Measurements from ENCODE around the gene COL7A1. TPM values are rescaled to one million over a fixed set of nuclear protein-coding genes. Genes with fewer than 3 reads are reported as not detected.

COL7A1 gene
- total RNA-seq, 1 donor from 2014 or later = 28.7 TPM

DNA sequence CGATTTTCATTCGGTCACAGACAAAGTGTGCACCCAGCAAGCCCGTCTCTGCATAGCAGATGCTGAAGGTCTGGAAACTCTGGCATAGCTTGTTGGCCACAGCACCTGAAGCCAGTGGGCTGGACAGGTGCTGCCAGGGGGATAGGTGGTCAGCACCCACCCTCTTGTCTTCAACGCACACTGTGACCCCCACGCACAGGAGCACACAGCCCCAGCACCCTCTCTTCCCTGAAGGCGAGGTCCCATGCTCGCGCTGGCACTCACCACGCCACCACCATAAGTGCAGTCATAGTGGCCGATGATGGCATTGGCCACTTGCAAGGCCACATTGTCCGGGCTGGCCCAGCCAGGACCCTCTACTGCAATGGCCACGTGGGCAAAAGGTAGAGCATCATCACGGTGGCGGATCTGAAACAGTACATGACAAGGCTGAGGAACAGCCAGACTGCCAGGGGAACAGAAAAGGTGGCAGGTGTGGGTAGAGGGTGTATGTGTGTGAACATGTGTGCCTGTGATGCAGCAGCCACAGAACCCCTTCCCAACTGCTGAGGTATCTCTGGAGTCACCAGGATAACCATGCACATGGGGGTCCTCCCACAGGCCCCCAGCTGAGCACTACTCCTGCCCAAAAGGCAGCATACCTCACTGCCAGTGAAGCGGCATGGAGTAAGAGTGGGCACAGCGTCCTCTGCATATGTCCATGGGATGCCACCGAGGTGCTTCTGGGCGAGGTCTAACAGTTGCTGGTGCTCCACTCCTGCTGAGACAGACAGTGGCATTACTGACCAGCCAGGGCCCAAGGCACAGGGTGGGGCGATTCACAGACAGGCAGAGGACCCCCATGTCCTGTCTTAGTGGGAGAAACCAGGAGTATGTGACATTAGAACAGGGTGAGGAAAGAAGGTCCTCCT lies 5.8 kb upstream of the COL7A1 start:
- Histone ChIP-seq H4K20me1 (ENCODE audit: insufficient read depth, low read length) (peaks cover 31% of the 10 kb centered on the region), H3K27ac (ENCODE audit: low read depth, low read length) (no peak overlapping the region), H3K27me3 (ENCODE audit: insufficient read depth, low read length) (no peaks in the 10 kb centered on the region), H3K4me3 (ENCODE audit: insufficient read depth, low read depth, low read length) (no peak overlapping the region), H3K9me3 (ENCODE audit: insufficient read depth, low read depth, low read length) (no peaks in the 10 kb centered on the region), H3K4me2 (ENCODE audit: low read length) (no peak overlapping the region), H3K9ac (ENCODE audit: low read length) (no peak overlapping the region), H2AFZ (ENCODE audit: low read depth, low read length) (no peak overlapping the region), H3K79me2 (ENCODE audit: insufficient read depth, low read length) (peaks cover 25% of the 10 kb centered on the region), H3K36me3 (ENCODE audit: insufficient read depth, low read length) (peaks cover 56% of the 10 kb centered on the region), H3K4me1 (ENCODE audit: insufficient read depth, low read length) (peaks cover 41% of the 10 kb centered on the region)
- DNase-seq (ENCODE audit: low read depth) = no peak
- Mint-ChIP-seq H3K27ac (ENCODE audit: unreplicated experiment) (no peak overlapping the region), H3K4me3 (ENCODE audit: unreplicated experiment) (no peak overlapping the region), H3K4me1 (ENCODE audit: low read depth, unreplicated experiment) (peaks cover 40% of the 10 kb centered on the region), H3K36me3 (ENCODE audit: low read depth, unreplicated experiment) (peaks cover 22% of the 10 kb centered on the region), H3K27me3 (ENCODE audit: low read depth, unreplicated experiment) (no peaks in the 10 kb centered on the region), H3K9me3 (ENCODE audit: unreplicated experiment) (no peaks in the 10 kb centered on the region)
- TF ChIP-seq EZH2 (IDR thresholded peaks at IDR 0.05; ENCODE audit: insufficient read depth, low read length) = no peak
- TF ChIP-seq, protein P1, sequence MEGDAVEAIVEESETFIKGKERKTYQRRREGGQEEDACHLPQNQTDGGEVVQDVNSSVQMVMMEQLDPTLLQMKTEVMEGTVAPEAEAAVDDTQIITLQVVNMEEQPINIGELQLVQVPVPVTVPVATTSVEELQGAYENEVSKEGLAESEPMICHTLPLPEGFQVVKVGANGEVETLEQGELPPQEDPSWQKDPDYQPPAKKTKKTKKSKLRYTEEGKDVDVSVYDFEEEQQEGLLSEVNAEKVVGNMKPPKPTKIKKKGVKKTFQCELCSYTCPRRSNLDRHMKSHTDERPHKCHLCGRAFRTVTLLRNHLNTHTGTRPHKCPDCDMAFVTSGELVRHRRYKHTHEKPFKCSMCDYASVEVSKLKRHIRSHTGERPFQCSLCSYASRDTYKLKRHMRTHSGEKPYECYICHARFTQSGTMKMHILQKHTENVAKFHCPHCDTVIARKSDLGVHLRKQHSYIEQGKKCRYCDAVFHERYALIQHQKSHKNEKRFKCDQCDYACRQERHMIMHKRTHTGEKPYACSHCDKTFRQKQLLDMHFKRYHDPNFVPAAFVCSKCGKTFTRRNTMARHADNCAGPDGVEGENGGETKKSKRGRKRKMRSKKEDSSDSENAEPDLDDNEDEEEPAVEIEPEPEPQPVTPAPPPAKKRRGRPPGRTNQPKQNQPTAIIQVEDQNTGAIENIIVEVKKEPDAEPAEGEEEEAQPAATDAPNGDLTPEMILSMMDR (IDR thresholded peaks at IDR 0.05; ENCODE audit: insufficient read depth, low read depth, low read length) = no peak
- FAIRE-seq = no peak

DNA sequence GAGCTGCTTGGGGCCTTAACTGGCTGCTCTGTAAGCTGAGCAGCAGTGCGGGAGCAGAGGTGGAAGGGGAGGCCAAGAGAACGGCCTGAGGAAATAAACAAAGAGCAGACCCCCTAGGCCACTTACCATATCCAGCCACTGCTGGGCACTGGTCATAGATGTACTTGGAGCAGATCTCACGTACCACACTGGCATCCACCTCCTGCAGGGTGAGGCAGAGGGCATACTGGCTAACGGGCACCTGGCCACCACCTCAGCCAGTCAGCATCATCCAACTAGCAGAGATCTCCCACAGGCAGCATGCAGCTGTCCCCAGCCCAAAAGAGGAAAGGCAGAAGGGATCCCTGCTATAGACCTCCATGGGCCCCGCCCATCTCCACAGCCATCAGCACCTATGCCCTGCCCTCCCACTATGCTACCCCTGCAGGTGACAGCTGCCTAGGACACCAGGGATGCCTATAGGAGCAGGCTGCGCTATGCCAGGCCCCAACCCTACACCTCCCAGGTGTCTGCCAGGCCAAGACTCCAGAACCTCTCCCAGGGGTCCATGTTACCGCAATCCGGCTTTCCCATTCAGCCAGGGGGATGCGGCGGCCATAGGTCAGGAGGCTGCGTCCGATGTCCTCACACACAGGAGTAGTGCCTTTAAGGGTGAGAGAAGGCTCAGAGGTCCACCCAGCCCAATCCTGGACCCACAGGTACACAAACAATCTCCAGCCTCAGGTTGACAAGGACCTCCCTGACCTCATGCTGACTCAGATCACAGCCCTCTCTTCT lies 4.6 kb upstream of the COL7A1 start:
- no peak for DNase-seq (ENCODE audit: low read depth)
- no peak for FAIRE-seq
- no peak overlapping the region for H2AFZ ChIP-seq (ENCODE audit: low read depth, low read length)
- Mint-ChIP-seq H3K4me3 (ENCODE audit: unreplicated experiment) (no peak overlapping the region), H3K9me3 (ENCODE audit: unreplicated experiment) (no peaks in the 10 kb centered on the region), H3K36me3 (ENCODE audit: low read depth, unreplicated experiment) (peaks cover 18% of the 10 kb centered on the region), H3K4me1 (ENCODE audit: low read depth, unreplicated experiment) (peaks cover 44% of the 10 kb centered on the region), H3K27me3 (ENCODE audit: low read depth, unreplicated experiment) (no peaks in the 10 kb centered on the region), H3K27ac (ENCODE audit: unreplicated experiment) (peak overlapping the region; percentile 89)
- peaks cover 18% of the 10 kb centered on the region for H4K20me1 ChIP-seq (ENCODE audit: insufficient read depth, low read length)
- no peaks in the 10 kb centered on the region for H3K27me3 ChIP-seq (ENCODE audit: insufficient read depth, low read length)
- H3K79me2 ChIP-seq (ENCODE audit: insufficient read depth, low read length) = peaks cover 15% of the 10 kb centered on the region
- H3K4me2 ChIP-seq (ENCODE audit: low read length) = peak overlapping the region; percentile 74
- no peak overlapping the region for H3K4me3 ChIP-seq (ENCODE audit: insufficient read depth, low read depth, low read length)
- H3K4me1 ChIP-seq (ENCODE audit: insufficient read depth, low read length) = peaks cover 53% of the 10 kb centered on the region
- H3K36me3 ChIP-seq (ENCODE audit: insufficient read depth, low read length) = peaks cover 43% of the 10 kb centered on the region
- H3K27ac ChIP-seq (ENCODE audit: low read depth, low read length) = peak overlapping the region; percentile 92
- H3K9ac ChIP-seq (ENCODE audit: low read length) = peak overlapping the region; percentile 79
- no peaks in the 10 kb centered on the region for H3K9me3 ChIP-seq (ENCODE audit: insufficient read depth, low read depth, low read length)
- TF ChIP-seq, protein P1 (IDR thresholded peaks at IDR 0.05; ENCODE audit: insufficient read depth, low read depth, low read length) = no peak
- no peak for TF ChIP-seq EZH2 (IDR thresholded peaks at IDR 0.05; ENCODE audit: insufficient read depth, low read length)
